Measurements from ENCODE around the gene SLC6A6.

DNA sequence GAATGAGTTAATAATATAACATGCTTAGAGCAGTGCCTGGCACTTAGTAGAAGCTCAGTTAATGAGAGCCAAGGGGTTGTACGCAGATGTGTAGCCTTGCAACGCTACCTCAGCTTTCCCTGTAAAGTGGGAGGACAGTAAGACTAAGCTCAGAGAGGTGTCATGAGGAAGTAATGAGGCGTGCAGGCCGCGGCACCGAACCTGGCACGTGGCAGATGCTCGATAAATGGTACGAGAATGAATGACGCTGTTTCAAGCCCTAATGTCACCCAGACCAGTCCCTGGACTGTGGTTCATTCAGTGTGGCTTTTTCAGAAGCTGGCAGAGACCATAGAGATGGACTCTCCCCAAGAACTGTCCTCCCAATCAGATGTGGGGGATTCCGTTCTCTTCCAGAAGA, 116.5 kb downstream of the SLC6A6 start:
- TF ChIP-seq EGR1 (IDR thresholded peaks at IDR 0.05; ENCODE audit: borderline replicate concordance in 1 of 2, low read depth in 2 of 2, low read length in 2 of 2), result no peak
- TF ChIP-seq BCL11A (IDR thresholded peaks at IDR 0.05; ENCODE audit: low read depth, low read length), result no peak
- TF ChIP-seq CTCF (IDR thresholded peaks at IDR 0.05 in 2 of 3, conservative IDR thresholded peaks at IDR 0.05 in 1 of 3; ENCODE audit: control insufficient read depth in 2 of 3, extremely low read depth in 1 of 3, insufficient read depth in 1 of 3, low read depth in 3 of 3, low read length in 3 of 3), result no peak
- TF ChIP-seq TCF12 (IDR thresholded peaks at IDR 0.05; ENCODE audit: low read depth, low read length), result no peak
- TF ChIP-seq GABPA (IDR thresholded peaks at IDR 0.05; ENCODE audit: low read depth), result no peak
- TF ChIP-seq FOS (IDR thresholded peaks at IDR 0.05; ENCODE audit: borderline replicate concordance, extremely low read depth, insufficient read length), result no peak
- TF ChIP-seq, protein P1, sequence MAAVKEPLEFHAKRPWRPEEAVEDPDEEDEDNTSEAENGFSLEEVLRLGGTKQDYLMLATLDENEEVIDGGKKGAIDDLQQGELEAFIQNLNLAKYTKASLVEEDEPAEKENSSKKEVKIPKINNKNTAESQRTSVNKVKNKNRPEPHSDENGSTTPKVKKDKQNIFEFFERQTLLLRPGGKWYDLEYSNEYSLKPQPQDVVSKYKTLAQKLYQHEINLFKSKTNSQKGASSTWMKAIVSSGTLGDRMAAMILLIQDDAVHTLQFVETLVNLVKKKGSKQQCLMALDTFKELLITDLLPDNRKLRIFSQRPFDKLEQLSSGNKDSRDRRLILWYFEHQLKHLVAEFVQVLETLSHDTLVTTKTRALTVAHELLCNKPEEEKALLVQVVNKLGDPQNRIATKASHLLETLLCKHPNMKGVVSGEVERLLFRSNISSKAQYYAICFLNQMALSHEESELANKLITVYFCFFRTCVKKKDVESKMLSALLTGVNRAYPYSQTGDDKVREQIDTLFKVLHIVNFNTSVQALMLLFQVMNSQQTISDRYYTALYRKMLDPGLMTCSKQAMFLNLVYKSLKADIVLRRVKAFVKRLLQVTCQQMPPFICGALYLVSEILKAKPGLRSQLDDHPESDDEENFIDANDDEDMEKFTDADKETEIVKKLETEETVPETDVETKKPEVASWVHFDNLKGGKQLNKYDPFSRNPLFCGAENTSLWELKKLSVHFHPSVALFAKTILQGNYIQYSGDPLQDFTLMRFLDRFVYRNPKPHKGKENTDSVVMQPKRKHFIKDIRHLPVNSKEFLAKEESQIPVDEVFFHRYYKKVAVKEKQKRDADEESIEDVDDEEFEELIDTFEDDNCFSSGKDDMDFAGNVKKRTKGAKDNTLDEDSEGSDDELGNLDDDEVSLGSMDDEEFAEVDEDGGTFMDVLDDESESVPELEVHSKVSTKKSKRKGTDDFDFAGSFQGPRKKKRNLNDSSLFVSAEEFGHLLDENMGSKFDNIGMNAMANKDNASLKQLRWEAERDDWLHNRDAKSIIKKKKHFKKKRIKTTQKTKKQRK (IDR thresholded peaks at IDR 0.05; ENCODE audit: low read depth, low read length), result no peak
- TF ChIP-seq, protein P2, sequence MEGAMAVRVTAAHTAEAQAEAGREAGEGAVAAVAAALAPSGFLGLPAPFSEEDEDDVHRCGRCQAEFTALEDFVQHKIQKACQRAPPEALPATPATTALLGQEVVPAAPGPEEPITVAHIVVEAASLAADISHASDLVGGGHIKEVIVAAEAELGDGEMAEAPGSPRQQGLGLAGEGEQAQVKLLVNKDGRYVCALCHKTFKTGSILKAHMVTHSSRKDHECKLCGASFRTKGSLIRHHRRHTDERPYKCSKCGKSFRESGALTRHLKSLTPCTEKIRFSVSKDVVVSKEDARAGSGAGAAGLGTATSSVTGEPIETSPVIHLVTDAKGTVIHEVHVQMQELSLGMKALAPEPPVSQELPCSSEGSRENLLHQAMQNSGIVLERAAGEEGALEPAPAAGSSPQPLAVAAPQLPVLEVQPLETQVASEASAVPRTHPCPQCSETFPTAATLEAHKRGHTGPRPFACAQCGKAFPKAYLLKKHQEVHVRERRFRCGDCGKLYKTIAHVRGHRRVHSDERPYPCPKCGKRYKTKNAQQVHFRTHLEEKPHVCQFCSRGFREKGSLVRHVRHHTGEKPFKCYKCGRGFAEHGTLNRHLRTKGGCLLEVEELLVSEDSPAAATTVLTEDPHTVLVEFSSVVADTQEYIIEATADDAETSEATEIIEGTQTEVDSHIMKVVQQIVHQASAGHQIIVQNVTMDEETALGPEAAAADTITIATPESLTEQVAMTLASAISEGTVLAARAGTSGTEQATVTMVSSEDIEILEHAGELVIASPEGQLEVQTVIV (IDR thresholded peaks at IDR 0.05; ENCODE audit: borderline replicate concordance, partially characterized antibody), result no peak

Measured in GM12878 (cell line).